ENCODE measurements around the gene AHCYL2.

GRCh38 chr7:129383542-129384132 is 158.8 kb downstream of the AHCYL2 start:
- TF ChIP-seq ZNF121 (CRISPR knock-in tag; IDR thresholded peaks at IDR 0.05) (no peak), USF1 (CRISPR knock-in tag; IDR thresholded peaks at IDR 0.05) (no peak), CTCF (IDR thresholded peaks at IDR 0.05) (no peak), MAX (CRISPR knock-in tag; IDR thresholded peaks at IDR 0.05) (no peak), PRDM15 (CRISPR knock-in tag; IDR thresholded peaks at IDR 0.05) (no peak), ZNF671 (CRISPR knock-in tag; IDR thresholded peaks at IDR 0.05) (no peak)
